ENCODE results near the gene CBX5. TPM values are rescaled to one million over a fixed set of nuclear protein-coding genes. Genes with fewer than 3 reads are reported as not detected.
"Not testable (repeated sequence)": the region's sequence is repeated elsewhere in the genome, so short reads cannot be mapped to it uniquely, and the experiment has no call there.

Gene CBX5
- total RNA-seq, 1 experiment from 2014 or later = 63.1 TPM

- DNase-seq (ENCODE audit: low read depth) = no peak
These were observed 14.5 kb downstream of the CBX5 start for GRCh38 chr12:54265364-54265812.

- DNase-seq (ENCODE audit: low read depth) = peak; percentile 92
These were observed 17.5 kb downstream of the CBX5 start for GRCh38 chr12:54262403-54262925.

DNA sequence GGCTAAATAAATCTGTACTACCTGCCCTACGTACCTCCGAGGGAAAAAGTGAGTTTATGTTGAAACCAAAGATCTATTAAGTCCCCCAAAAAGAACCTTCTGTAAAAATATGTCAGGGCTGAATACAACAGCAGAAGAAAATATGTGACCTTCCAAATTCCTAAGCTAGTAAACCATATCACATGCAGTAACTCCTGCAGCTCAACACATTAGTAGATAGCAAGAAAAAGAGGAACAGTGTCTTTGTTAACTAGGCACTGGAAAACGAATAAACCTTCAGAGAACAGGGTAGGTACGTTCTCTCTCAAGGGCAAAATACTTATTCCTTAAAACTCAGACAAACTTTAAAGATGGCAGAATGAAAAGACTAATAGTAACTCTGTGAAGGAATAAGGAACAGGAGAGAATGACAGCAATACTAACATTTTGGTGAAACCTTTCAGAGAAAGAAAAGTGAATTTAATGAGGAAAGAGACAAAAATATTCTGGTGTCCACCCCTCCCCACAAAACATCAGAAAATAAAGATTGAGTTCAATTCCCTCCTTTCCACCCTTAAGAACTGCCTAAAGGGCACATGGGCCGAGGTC lies 18.0 kb downstream of the CBX5 start:
- no peak for DNase-seq (ENCODE audit: low read depth)

- DNase-seq (ENCODE audit: low read depth) = peak; percentile 94
These were observed 20.5 kb downstream of the CBX5 start for GRCh38 chr12:54259194-54260011.

DNA sequence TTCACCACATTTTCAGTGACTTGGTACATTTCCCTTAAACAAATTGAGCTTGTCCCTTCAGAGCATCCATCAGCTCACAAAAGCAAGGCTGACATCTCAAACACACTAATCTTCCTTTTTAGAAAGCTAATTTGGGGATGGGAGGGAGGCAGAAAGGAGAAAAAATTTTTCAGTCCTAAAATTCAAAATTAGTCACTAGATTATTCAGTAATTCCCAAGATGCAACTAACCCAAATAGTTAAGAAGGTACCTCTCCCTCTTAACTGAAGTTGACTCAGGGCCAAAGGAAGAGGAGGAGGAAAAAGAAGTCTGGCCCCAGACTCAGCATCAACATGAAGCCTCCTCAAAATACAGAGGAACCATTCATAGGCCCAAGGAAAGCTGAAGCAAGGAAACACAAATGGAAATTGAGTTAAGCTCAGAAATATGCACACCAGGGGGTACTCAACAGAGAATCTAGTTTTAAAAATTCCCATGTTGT lies 21.7 kb downstream of the CBX5 start:
- peak; percentile 73 for DNase-seq (ENCODE audit: low read depth)

DNA sequence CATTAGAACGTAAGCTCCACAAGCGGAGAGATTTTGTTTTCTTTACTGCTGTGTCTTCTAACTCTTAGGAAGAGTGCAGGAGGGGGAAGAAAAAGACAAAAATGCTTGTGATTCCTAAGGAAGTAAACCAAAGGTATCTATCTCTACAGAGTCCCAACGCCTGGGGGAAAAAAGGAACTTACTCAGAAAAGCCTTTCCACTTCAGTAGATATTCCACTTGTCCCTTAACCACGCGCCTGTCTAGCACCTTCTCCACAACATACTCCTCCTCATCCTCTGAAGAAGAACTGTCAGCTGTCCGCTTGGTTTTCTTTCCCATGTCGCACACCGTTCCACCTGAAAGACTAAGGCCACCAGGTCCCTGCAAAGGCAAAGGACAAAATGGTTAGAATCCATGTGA lies 22.6 kb downstream of the CBX5 start:
- peak; percentile 43 for DNase-seq (ENCODE audit: low read depth)

DNA sequence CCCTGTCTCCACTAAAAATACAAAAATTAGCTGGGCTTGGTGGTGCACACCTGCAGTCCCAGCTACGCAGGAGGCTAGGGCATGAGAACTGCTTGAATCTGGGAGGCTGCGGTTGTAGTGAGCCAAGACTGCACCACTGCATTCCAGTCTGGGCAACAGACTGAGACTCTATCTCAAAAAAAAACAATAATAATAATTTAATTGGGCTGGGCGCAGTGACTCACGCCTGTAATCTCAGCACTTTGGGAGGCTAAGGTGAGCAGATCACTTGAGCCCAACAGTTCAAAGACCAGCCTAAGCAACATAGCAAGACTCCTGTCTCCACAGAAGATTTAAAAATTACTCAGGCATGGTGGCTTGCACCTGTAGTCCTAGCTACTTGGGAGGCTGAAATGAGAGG lies 26.7 kb downstream of the CBX5 start:
- DNase-seq (ENCODE audit: low read depth) = peak; percentile 45

DNA sequence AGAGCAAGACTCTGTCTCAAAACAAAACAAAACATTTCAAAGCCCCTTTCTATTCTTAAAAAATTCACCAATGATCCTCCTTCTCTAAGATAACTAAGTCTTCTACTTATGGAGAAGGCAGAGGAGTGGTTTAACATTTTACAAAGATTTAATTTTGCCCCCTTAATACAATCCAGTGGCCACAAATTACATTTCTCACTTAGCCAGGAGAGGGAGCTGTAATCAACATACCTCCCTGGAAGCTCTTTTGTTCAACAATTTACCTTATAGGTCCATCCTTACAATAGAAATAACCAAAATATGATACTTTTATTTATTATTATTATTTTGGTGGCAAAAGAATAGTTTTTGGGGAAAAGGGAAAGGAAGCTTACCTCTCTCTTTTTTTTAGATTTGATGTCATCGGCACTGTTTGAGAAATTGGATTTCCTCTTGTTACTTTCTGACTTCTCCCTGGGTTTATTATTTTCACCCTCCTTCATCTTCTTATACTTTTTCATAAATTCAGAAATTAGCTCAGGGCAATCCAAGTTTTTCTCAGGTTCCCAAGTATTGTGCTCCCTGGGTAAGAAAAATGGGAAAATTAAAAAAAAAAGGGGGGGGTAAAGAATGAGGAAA lies 28.1 kb downstream of the CBX5 start:
- peak; percentile 51 for DNase-seq (ENCODE audit: low read depth)

DNA sequence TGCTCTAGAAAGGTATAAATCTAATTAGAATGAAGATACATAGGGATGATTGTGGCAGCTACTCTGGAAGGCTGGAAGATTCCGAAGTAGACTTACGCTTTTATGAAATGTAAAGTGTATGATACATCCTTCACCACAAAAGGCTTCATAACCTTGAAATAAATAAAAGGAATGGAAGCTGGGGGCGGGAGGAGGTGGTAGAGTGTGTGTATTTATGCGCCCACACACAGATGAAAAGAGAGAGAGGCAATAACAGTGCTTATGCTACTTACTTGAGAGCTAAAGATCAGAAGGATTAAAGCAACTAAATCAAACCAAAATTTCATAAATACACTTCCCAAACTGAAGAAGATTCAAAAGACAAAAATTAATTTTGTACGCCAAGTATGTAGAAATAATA lies 30.4 kb downstream of the CBX5 start:
- no peak for DNase-seq (ENCODE audit: low read depth)

DNA sequence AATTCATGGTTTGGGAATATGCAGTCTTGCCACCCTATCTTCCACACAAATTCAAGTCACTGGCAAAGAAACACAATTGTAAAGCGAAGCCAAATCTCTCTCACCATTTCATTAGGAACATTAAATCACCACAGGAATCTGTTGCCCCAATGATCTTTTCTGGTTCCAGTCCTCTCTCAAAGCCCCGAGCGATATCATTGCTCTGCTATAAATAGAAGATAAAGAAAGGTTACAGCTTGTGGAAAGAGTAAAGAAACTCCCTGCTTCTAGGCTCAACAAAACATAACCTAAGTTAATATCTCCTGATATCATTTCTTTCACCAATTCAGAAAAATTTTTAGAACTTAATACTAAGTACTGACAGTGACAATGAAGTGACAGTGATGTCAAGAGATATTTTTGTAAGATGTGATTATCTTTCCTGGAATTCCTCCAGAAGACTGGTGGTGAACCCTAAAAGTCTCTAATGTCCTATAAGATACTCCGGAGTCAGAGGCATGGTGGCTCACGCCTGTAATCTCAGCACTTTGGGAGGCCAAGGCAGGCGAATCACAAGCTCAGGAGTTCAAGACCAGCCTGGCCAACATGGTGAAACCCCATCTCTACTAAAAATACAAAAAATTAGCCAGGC lies 33.8 kb downstream of the CBX5 start:
- no peak for DNase-seq (ENCODE audit: low read depth)

GRCh38 chr12:54240971-54241588 lies 38.8 kb downstream of the CBX5 start:
- no peak for DNase-seq (ENCODE audit: low read depth)

- DNase-seq (ENCODE audit: low read depth) = no peak
These were observed 39.8 kb downstream of the CBX5 start for GRCh38 chr12:54240129-54240528.

DNA sequence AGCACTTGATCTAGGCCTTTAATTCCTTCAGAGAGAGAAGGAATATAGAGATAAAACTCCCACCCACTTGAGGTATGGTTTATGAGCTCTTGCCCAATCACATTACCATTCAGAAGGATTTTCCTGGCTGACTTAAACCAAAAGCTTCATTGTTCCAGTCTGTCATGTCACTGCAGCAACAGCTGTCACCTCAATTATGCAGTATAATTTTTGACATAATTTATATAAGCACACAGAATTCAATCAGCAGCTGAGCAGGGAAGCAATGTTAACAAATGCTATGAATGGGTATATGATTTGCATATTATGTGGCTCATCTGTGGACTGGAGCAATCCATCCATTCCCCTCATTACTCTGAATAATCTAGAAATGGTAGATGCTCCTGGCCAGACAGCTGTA lies 40.3 kb downstream of the CBX5 start:
- no peak for DNase-seq (ENCODE audit: low read depth)

GRCh38 chr12:54238531-54238930 lies 41.4 kb downstream of the CBX5 start:
- no peak for DNase-seq (ENCODE audit: low read depth)

GRCh38 chr12:54232790-54233189 lies 47.1 kb downstream of the CBX5 start:
- peak; percentile 41 for DNase-seq (ENCODE audit: low read depth)

DNA sequence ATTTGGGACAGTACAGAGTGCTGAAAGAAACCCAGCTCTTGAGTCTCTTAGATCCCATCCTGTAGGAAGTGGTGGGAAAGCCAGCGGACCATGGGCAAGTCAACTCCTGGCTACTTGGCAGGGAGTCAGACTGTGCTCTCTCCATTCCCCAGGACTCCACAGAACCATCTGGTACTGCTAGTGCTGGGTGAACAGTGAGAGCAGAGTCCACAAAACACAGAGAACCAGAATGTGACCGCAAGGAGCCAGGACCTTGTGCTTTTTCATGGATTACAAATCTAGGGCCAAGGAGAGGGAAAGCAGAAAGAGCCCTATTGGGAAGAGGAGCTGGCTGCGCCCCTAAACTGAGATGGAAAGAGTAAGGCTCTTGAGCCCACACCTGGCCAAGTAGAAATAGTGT lies 48.7 kb downstream of the CBX5 start:
- not testable (repeated sequence) for DNase-seq (ENCODE audit: low read depth)

DNA sequence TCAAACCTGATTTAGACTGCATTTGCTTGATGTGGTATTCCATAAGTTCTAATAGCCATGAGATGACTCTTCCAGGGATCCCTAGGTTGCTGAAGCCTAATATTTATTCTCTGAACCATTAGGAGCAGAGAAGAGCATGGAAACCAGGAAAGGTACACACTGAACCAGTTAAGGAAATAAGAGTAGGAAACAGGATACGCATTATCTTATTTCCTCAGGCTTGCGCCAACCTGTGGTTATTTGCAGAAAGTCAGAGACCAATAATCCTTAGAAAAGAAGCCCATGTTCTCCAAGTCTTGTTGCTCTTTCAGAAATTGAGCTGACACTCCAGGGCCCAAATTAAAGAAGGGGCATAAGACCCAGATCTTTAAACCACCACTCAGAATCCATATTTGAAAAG lies 49.4 kb downstream of the CBX5 start:
- DNase-seq (ENCODE audit: low read depth) = no peak

- peak; percentile 95 for DNase-seq (ENCODE audit: low read depth)
These were observed 50.2 kb downstream of the CBX5 start for GRCh38 chr12:54229624-54230212.

- DNase-seq (ENCODE audit: low read depth) = no peak
These were observed 51.5 kb downstream of the CBX5 start for GRCh38 chr12:54228471-54228870.

GRCh38 chr12:54227927-54228326 lies 52.0 kb downstream of the CBX5 start:
- not testable (repeated sequence) for DNase-seq (ENCODE audit: low read depth)

GRCh38 chr12:54227376-54227775 lies 52.5 kb downstream of the CBX5 start:
- no peak for DNase-seq (ENCODE audit: low read depth)
